ENCODE results near the gene DENND2D.
A peak's percentile ranks its signal among the peaks of the same experiment; 100 is the strongest.

DENND2D gene
- total RNA-seq = 162 to 265 (median 244) reads per million in 3 experiments

GRCh38 chr1:111199881-111200801 is at the start of gene DENND2D:
TSS of gene DENND2D (minus strand) at chr1:111200646. CDS start at chr1:111200459, 187 bp downstream.
- DNase-seq = peak; percentile 49

DNA sequence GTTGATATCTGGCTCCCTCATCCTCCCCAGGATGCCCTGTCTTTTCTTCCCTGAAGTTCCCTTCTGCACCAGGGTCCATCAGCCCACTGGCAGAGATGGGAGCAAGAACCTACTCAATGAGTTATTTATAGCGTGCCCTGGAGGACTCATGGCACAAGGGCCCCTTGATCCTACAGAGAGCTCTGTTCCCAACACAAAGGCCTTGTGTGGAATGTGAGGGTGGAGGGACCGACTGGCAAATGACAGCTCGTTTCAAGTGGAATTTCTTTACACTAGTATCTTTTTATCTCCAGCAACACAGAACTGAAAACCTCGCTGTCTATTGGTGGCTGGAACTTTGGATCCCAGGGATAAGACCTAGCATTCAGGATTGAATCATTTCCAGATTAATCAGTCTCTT is 49.5 kb upstream of the DENND2D start:
- no peak for DNase-seq

DNA sequence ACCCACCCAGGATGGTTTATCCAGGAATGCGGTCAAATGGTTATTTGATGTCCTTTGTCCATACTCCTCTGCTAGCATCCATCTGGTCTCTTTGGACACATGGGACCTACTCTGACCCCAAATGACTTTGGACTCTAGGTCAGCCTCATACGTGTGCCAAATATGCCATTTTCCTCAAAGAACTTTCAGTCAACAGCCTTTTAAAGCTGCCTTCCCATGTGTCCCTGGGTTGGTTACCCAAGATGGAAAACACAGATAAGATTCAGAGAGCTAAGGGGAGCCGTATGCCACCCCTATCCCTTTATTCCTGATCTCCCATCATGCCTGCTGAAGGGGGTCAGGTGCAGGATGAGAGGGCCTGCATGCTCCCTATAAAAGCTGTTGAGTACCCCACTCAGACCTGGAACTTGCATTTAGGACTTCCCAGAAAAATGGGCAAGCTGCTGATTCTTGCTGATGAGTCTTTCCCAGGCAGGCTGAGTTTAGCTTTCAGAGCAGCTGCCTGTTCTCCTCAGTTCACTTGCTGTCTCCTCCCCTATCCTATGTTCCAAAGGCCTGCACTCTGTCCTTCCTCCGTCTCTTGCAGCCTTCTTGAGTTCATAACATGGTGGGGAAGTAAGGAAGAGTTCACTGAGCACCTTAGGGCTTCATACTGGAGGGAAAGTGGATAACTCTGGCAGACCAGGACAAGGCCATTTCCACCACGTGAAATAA is 46.8 kb upstream of the DENND2D start:
- no peak for DNase-seq

DNA sequence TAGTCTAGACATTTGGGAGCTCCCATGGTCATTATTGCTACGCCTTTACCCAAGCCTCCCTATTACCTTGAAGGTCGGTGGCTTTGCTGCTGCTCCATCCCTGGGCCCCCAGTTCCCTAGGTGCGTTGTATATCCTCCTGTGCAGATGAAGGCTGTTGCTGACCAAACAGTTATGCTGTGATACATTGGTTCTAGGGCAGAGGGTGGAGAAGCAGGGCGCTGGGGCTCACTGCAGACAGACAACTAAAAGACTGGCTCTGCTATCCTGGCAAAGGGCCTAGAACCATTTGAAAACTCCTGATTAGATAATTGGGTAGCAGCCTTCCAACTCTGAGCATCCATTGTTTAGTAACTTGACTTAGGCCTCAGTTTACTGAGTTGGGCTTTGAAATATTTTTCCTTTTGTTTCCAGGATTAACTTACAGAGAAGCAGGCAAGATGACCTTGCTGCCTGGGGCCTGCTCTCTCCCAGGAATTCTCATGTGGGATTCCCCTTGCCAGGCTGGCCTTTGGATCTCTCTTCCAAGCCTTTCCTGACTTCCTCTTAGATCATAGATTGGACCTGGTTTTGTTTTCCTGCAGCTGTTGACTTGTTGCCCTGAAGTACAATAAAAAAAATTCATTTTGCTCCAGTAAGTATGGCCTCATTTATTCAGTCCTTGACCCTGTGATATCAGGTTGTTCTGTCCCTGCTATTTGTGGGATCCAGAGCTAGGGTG is 42.5 kb upstream of the DENND2D start:
- DNase-seq = no peak

DNA sequence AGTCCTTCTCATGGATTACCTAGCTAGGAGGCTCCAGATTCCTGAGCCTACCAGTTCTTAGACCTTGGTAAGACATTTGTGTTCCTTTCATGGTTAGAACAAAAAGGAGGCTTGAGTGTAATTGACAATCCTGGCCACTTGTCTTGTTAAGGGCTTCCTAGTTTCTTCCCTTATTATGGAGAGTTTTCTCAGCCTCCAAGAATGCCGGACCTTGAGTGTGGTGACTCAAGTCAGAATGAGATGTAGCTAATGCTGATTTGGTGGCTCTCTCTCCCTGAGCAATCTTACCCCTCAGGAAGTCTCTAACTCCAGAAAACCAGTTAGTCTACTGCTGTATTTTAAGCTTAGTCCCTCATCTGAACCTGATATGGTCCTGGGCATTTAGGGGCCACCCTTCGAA is 41.4 kb upstream of the DENND2D start:
- DNase-seq = no peak

- DNase-seq = no peak
Observed at GRCh38 chr1:111238056-111238795, 37.8 kb upstream of the DENND2D start.

- no peak for DNase-seq
Observed at GRCh38 chr1:111236806-111237205, 36.4 kb upstream of the DENND2D start.

DNA sequence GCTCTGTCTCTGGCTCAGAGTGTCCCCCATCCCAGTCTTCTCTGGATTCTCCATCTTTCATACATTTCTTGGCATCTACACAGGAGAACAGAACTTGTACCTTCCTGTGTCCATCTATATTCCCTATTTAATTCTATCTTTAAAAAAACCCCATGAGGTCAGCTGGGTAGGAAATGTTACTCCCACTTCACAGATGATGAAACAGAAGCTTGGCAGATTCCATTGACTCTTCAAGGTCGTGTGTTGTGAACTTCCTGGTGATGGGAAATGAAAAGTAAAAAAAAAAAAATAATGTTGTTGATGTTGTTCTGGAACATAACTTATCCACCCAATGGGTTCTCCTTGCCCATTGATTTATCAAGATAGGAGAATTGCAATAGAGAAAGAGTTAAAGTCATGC is 35.9 kb upstream of the DENND2D start:
- no peak for DNase-seq

DNA sequence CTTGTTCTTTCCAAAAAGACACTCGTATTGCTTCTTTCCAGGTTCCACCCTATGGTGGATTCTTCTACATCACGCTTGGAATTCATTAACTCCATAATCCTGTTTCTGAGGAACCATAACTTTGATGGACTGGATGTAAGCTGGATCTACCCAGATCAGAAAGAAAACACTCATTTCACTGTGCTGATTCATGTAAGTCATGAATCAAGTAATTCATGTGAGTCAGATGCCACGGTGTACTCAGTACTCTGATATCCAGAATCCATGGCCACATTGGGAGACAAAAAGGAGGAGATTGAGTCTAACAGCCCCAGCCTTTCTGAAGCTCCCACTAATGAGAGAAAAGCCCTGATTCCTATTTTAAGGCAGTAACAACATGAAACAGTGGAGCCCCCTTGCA is 34.4 kb upstream of the DENND2D start:
- DNase-seq = no peak

DNA sequence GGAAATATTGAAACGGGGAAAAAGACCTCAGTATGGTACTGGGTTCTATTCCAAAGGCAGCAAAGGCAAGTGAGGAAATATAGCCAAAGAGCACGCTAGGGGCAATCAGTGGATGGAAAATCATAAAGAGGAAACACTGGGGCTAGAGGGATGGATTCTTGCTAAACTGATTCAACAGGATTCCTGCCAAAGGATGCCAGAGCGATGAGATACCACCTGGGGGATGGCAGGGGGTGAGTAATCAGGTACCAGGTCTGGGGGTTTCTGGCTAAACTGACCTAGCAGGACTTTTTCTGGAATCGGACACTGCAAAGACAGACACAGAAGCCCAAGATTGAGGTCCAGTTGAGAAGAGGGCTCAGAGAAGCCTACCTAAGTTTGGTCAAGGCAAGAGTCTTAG is 33.8 kb upstream of the DENND2D start:
- DNase-seq = no peak

DNA sequence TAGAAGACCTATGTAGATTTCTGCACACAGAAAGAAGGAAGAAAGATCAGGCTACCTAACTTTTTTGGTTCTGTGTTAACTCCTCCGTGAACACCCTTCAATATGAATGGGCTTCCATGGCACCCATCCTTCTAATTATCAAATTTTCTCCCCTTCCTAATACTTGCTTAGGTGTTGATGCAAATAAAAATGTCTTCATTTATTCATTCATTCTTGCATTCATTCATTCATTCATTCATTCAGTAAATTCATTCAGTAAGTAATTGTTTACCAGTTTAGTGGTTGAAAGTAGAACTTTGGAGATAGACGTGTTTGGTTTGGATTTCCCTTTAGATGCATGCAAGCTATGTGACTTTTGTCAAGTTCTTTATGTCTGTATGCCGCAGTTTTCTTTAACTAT is 31.7 kb upstream of the DENND2D start:
- DNase-seq = no peak

DNA sequence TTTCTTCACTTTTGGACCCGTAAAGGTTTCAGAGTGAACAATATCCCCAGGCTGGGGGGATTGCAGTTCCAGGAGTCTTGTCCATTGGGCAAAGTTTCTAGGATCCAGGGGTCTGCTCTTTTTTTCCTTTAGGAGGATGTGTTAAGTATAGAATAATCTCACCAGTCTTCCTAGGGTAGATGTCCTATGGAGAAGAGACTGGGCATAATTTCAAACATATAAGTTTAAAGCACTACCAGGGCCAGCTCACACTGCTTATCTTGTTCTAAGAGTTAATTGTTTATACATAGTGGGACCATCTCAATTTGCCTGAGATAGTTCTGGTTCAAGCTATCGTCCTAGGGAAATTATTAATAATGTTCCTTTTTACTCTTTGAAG is 28.3 kb upstream of the DENND2D start:
- DNase-seq = no peak

GRCh38 chr1:111227851-111228747 is 27.7 kb upstream of the DENND2D start:
- DNase-seq = no peak

GRCh38 chr1:111227434-111227833 is 27.0 kb upstream of the DENND2D start, which contains the start of gene CHI3L2:
TSS of gene CHI3L2 (plus strand) at chr1:111227713. CDS start at chr1:111227730, 17 bp downstream.
- DNase-seq = no peak

DNA sequence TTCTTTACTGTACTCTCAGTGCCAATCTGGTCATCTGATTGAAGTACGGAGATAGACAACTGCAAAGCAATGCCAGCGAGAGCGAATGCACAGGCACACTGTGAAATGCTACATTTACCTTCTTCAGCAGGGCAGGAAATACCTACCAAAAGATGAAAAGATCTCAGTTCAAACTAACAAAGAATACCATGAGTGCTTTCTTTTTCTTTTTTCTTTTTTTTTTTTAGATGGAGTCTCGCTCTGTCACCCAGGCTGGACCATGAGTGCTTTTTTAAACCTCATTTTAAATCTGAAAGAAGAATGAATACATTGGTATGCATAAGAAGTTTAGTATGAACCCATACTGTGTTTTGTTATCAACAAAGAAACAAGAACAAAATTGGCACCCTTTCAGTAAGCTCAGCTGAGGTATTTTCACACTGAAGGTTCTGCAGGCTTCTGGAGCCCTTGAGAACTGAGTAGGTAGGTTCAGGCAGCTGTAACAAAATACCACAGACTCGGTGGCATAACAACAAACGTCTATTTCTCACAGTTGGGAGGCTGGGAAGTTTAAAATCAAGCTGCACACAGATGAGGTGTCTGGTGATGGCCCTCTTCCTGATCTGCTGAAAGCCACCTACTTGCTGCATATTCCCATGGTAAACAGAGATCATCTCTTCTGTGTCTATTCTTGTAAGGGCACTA is 25.4 kb upstream of the DENND2D start:
- DNase-seq = peak; percentile 53

DNA sequence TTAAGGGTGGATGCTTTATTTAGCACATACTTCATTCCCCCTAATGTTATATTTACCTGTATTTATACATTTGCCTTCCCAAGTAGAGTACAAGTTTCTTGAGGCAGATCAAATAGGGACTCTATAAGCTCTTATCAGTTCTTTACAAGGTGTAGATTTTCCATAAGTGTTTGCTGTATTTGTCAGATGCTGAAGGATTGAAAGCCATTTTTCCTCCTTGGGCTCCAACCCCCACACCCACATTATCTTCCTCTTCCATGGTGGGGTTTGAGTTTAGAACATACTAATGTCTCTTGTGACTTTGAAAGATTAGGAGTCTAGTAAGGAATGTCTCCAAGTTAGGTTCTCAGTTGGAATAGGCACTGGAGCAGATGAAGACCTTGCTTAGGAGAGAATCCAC is 24.6 kb upstream of the DENND2D start:
- no peak for DNase-seq

- no peak for DNase-seq
Observed at GRCh38 chr1:111223126-111223685, 22.8 kb upstream of the DENND2D start.

- peak; percentile 66 for DNase-seq
Observed at GRCh38 chr1:111222308-111223125, 22.1 kb upstream of the DENND2D start.

DNA sequence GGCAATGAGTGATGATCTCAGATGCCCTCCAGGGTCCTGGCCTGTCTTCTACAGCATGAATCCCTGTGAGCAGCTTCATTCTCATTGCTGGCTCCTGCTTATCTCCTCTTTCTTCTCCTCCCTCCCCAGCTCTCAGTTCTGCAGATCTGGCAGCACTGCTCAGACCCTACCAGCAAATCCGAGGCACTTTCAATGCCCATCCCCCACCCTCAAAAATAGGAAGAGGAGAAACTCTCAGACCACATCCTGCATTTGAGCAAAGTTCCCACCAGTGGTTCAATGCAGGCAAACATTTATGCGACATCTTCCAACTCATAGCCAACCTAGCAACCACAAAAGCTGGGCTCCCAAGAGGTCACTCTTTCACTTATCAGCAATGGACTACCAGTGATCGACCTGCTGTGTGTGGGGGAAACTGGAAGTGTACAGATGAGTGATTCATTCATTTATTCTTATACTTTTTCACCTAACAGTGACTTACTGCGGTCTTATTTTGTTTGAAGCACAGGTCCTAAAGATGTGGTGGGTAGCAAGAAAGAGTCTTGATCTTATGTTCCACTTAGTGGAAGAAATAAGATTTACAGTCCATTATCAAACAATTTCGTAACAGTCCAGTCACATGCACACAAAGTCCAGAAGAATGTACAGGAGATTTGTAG is 21.3 kb upstream of the DENND2D start:
- peak; percentile 68 for DNase-seq
